Activated T-helper 1 cell treated with anti-CD3 and anti-CD28 coated beads, Interleukin-2, amount 50 U/mL, for 16 hours (primary cell): ENCODE data around the gene ABCB1.
"Not testable (repeated sequence)": the region's sequence is repeated elsewhere in the genome, so short reads cannot be mapped to it uniquely, and the experiment has no call there.

ENCODE experiments used
- DNase-seq, 2 donors: peaks; one replicate each; pipeline ENCODE4 v3.0.0-alpha.2; 2020; ENCODE audit warnings: low read depth in 1 of 2, low spot score in 1 of 2

ABCB1 gene

DNA sequence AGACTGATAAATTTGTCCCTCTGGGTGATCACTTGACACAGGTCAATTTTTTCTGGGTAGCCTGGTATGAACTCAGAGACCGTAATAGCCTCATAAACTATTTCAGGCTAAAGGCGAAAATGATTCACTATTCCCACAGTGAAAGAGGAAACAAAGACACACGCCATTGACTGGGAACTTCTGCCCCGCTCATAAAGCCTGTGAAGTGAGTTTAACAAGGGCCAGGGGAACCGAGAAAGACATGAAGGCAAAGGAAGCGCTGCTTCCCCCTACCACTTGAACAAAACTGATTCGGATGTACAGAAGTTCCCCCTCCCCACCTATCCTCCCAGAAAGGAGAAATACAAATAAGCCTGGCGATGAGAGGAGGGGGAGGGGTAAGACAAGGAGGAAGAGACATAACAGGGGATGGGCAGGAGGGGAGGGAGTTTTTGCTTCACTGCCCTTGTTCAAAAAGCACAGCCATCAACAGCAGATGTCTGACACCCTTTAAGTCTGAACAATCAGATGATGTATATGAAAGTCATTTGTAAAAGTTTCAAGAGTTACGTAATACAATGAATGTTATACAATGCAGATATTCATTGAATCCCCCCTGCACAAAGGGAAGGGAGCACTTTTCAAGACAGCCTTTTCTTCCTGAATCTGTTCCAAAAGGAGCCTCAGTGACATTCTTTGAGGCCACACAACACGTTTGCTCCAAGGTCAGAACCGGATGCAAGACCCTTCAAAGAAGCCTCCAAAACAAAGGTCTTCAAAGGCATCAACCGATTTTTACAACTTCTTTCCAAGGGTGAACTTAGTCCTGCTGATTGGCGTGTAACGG is 125.9 kb downstream of the ABCB1 start:
- DNase-seq: no peak

DNA sequence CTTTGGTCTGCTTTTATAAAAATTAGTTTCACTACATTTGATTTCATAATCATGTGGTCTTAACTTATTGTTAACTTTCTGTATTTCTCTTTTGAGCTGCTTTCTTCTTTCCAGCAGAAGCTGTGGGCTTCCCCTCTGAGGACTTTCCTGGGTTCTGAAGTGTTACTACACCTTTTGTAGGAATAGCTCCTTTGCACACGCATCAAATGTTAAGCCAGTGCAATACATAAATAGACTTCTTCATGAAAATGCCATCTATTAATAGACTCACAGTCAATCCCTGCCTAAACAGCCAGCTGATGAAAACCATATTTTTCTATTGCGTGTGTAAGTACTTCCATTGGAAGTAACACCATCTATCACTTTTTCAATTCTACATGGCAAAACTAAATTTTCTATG is 126.7 kb downstream of the ABCB1 start:
- DNase-seq: no peak

- DNase-seq: no peak
These were observed 127.5 kb downstream of the ABCB1 start for GRCh38 chr7:87473192-87473591.

DNA sequence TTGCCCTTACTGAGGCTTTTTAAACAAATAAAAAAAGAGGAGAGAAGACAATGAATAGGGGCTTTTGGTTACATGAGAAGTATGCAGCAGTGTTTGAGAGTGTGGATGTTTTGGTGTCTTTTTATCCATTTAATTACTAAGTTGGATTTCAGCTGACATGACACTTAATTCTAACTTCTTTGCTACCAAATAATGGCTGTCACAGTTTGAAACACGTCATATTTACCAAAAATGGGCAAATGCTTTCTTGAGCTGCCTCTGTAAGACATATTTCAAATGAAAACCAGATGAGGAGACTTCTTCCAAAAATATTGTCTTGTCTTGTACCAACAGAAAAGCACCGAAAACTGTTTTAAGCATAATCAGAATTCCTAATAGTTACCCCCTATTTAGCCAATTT is 129.2 kb downstream of the ABCB1 start:
- no peak for DNase-seq

- not testable (repeated sequence) for DNase-seq
These were observed 131.5 kb downstream of the ABCB1 start for GRCh38 chr7:87469204-87469603.

GRCh38 chr7:87465534-87465880 is 135.2 kb downstream of the ABCB1 start:
- not testable (repeated sequence) for DNase-seq

- not testable (repeated sequence) for DNase-seq
These were observed 135.7 kb downstream of the ABCB1 start for GRCh38 chr7:87464830-87465533.

DNA sequence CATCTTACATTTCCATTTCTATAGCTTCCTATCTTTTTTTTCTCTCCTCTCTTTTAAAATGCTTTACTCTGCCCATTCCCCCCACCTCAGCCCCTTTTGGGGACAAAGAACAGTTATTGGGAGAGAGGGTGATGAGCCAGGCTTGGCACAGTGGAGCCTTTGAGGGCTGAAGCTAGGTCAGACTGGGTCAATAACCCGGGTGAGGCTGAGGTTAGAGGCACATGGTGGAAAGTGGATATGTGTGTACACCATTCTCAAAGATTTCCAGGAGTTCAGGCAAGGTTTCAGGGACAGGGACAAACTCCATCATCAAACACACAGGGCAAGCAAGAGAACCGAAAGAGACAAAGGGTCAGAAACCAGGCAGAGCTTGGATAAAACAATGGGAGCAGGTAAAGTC is 136.7 kb downstream of the ABCB1 start:
- no peak for DNase-seq

DNA sequence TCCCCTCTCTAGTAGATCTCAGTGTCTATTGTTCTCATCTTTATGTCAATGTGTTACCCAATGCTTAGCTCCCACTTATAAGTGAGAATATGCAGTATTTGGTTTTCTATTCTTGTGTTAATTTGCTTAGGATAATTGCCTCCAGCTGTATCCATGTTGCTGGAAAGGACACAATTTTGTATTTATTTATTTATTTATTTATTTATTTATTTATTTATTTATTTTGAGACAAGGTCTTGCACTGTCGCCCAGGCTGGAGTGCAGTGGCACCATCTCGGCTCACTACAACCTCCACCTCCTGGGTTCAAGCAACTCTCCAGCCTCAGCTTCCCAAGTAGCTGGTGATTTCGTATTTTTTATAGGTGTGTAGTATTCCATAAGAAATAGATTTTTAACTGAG is 140.2 kb downstream of the ABCB1 start:
- DNase-seq: not testable (repeated sequence)

- no peak for DNase-seq
These were observed 140.7 kb downstream of the ABCB1 start for GRCh38 chr7:87459941-87460340.

- no peak for DNase-seq
These were observed 142.5 kb downstream of the ABCB1 start for GRCh38 chr7:87458148-87458547.

- DNase-seq: no peak
These were observed 144.4 kb downstream of the ABCB1 start for GRCh38 chr7:87456247-87456646.
